IPS-NIHi7 (cell line): Measurements from ENCODE around the gene ATG16L2.
"Not testable (repeated sequence)": the region's sequence is repeated elsewhere in the genome, so short reads cannot be mapped to it uniquely, and the experiment has no call there.

Experiments used
- DNase-seq: peaks from one replicate; pipeline ENCODE4 v3.0.0; 2012; ENCODE audit warnings: mixed read lengths; ENCODE audit errors: extremely low spot score

ATG16L2 gene

DNA sequence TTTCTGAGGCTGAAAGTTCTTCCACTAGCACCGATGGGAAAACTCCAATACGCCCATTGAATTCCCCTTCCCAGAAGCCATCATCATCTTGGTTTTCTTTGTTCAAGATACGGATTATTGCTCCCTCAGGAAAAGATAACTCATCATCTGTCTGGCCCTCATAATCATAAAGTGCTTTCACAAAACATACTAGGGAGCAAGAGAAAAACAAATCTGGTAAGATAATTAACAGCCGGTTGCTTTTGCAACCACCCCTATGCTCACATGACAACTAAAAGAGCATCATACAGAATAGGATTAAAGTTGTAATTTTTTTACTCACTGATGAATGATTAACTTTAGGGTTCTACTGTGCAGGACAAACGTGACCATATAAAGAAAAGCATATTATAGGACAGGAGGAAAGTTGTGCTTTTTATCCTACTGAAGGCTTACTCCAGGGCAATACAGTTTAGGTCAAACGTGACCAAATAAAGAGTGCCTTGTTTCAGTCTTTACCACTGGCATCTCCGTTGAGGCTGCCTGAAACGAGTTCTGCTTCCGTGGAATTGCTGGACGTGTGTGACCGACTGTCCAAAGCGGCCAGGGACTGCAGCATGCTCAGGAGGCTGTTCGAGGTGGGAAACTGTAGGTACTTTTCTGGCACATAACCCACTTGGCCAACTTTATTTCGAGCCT lies 28.6 kb downstream of the ATG16L2 start:
- no peak for DNase-seq

DNA sequence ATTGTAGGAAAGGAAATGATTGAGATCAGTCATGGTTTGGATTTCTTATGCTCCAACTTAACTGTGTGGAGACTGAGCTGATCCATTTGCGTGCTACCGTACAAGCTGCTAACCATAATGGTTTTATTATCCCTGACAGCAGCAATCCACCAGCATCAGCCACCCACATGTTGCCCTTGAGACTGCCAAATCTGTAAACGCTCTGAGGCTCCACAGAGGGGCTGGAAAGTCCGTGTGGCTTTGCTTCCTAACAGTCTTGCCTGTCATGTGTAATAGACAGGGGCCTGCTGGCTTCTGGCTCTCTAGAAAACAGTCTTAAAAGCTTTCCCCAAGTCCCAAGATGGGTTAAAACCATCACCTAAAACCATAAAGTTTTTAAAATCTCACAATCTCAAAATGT lies 30.1 kb downstream of the ATG16L2 start:
- no peak for DNase-seq

- peak; percentile 80 for DNase-seq
Measured at GRCh38 chr11:72848846-72849466, 34.7 kb downstream of the ATG16L2 start.

DNA sequence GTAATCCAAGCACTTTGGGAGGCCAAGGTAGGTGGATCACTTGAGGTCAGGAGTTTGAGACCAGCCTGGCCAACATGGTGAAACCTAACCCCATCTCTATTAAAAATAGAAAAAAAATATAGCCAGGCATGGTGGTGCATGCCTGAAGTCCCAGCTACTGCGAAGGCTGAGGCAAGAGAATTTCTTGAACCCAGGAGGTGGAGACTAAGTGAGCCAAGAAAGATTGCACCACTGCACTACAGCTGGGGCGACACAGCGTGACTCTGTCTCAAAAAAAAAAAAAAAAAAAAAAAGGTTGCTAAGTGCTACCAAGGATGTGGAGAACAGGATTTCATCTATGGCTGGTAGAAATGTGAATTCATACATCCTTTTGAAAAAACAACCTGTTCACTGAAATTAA lies 36.6 kb downstream of the ATG16L2 start:
- no peak for DNase-seq

GRCh38 chr11:72851726-72852125 lies 37.5 kb downstream of the ATG16L2 start:
- DNase-seq = no peak

GRCh38 chr11:72856065-72856464 lies 41.9 kb downstream of the ATG16L2 start:
- DNase-seq = no peak

DNA sequence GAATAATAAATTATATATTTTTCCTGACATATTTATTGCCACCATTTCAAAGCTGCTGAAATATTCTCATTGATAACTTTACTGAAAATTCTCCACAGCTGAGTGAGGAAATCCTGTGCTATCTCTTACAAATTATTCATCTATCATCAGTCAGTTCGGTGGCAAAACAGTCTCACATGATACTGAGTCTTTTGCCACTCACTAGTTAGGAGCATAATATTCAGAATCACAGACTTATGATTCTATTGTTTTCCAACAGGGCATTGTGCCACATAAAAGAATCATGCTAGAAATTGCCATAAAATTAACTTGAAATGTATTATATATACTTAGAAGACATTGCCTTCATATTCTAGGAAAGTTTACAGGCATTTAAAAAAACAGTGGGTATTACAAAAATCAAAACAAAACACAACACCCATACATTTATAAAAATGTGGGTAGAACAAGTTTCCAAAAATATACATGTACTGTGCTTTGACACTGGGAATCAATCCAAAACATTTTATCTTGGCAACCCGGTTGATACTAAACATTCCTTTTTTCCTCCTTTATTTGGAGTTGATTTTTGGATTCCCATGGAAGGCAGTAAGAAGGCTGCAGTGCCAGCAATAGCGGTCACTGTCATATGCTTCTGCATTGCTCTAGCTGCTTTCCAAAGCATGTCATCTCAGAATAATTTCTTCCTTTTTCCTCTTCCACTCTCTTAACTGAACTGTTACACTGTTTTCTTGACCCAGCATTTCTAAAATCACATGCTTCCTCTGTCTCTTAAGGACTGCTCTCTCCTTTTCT lies 42.5 kb downstream of the ATG16L2 start:
- DNase-seq = no peak

DNA sequence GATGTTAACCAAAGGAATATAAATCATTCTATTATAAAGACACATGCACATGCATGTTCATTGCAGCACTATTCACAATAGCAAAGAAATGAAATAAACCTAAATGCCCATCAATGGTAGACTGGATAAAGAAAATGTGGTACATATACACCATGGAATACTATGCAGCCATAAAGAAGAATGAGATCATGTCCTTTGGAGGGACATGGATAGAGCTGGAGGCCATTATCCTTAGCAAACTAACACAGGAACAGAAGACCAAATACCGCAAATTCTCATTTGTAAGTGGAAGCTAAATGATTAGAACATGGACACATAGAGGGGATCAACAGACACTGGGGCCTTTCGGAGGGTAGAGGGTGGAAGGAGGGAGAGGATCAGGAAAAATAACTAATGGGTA lies 44.1 kb downstream of the ATG16L2 start:
- not testable (repeated sequence) for DNase-seq

DNA sequence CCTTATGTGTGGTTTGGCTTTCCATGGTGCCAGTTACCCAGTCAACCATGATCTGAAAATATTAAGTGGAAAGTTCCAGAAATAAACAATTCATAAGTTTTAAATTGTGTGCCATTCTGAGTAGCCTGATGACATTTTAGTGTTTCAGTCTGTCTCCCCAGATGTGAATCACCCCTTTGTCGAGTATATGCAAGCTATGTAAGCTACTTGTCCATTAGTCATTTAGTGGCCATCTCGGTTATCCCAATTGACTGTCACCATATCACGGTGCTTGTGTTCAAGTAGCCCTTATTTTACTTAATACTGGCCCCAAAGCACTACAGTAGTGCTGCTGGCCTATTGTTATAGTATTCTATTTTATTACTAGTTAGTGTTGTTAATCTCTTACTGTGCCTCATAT lies 44.9 kb downstream of the ATG16L2 start:
- no peak for DNase-seq

GRCh38 chr11:72860010-72860409 lies 45.8 kb downstream of the ATG16L2 start:
- DNase-seq = no peak

GRCh38 chr11:72860592-72860991 lies 46.4 kb downstream of the ATG16L2 start:
- DNase-seq = no peak

DNA sequence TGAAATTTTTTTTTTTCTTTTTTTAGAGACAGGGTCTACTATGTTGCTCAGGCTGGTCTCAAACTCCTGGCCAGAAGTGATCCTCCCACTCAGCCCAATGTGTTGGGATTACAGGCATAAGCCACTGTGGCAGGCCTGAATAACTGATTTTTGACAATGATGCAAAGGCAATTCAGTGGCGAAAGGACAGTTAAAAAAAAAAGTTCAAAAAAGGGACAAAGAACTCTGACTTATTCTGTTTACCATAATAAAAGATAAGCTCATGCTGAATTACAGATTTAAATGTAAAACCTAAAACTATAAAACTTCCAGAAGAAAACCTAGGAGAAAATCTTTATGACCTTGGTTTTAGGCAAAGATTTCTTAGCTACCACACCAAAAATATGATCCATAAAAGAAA lies 48.9 kb downstream of the ATG16L2 start:
- DNase-seq = no peak

DNA sequence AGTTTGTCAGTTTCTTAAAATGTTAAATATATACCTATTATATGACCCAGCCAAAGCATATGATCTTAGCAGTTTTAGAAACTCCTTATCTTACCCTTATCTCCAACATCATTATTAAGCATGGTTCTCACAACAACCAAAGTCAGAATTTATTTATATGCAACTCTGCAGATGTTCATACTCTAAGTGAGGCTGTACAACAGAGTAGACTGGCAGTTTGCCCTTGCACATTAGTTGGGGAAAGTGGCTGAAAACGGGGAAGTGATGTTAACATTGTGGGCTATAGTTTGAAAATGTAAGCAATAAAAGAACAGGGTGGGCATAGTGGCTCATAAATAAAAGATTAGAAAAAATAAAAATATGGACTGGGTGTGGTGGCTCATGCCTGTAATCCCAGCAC lies 49.7 kb downstream of the ATG16L2 start:
- DNase-seq = no peak

- no peak for DNase-seq
Measured at GRCh38 chr11:72864702-72865655, 50.8 kb downstream of the ATG16L2 start.

GRCh38 chr11:72867970-72868369 lies 53.8 kb downstream of the ATG16L2 start:
- no peak for DNase-seq

GRCh38 chr11:72869831-72870230 lies 55.6 kb downstream of the ATG16L2 start:
- no peak for DNase-seq

- DNase-seq = no peak
Measured at GRCh38 chr11:72871119-72871518, 56.9 kb downstream of the ATG16L2 start.

DNA sequence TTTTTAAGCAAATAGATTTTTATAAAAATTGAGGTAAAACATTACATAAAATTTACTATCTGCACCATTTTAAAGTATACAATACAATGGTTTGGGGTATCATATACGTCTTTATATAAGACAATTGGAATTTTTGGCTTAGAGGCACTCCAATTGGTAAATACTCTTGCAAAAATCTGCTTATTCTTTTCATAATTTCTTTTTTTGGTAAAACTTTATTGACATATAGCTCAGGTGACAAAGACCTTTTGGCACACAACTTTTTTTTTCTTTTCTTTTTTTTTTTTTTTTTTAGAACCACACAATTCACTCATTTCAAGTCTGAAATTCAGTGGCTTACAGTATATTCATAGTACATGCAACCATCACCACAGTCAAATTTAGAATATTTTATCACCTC lies 57.8 kb downstream of the ATG16L2 start:
- no peak for DNase-seq

GRCh38 chr11:72875736-72876135 lies 61.5 kb downstream of the ATG16L2 start:
- DNase-seq = no peak

DNA sequence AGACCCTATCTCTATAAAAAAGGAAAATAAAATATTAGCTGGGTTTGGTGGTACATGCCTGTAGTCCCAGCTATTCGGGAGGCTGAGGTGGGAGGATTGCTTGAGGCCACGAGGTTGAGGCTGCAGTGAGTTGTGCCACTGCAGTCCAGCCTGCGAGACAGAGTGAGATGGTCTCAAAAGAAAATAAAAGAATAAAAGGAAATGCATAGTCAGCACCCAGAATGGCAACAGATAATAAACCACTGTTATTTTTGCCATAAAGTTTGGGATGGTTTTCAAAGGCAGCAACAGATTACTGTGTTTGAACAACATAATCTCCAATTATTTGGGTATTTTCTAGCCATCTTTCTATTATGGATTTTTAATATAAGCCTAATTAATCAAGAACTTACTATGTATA lies 61.9 kb downstream of the ATG16L2 start:
- DNase-seq = no peak
